HEK293T (cell line): ENCODE measurements around the gene DCAF11.

Source experiments
- FOXA1 ChIP-seq: fragments of 450-650 bp; IDR thresholded peaks from 2 replicates; pipeline ENCODE4 v1.6.1; 2016; ENCODE audit warnings: mild to moderate bottlenecking
- HDGF ChIP-seq: fragments of 450-650 bp; IDR thresholded peaks from 2 replicates; pipeline ENCODE4 v1.6.1; 2017; ENCODE audit warnings: antibody characterized with exemption, borderline replicate concordance
- SP1 ChIP-seq: fragments of 450-650 bp; IDR thresholded peaks from 2 replicates; pipeline ENCODE4 v1.6.1; 2017
- SUZ12 ChIP-seq: fragments of 450-650 bp; IDR thresholded peaks from 2 replicates; pipeline ENCODE4 v1.6.1; 2016; ENCODE audit warnings: mild to moderate bottlenecking

DNA sequence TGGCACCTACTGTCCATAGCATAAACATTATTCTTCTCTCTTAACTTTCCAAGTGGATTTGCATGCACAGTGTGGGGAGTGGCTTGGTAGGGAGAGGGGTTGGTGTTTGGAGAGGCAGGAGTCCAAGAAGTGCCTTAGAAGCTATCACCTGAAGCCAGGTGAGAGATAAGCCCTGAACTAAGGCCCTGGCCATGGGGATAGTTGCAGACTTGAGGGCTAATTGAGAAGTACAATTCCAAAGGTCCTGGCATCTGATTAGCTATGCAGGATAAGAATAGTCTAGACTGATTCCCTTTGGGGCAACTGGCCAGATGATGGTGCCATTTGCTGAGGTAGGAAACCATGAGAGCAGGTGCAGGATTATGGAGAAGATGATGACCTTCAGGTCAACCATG, 22.5 kb upstream of the DCAF11 start:
- TF ChIP-seq HDGF (no peak), FOXA1 (no peak), SP1 (no peak), SUZ12 (no peak)
